SK-N-MC (cell line): ENCODE measurements around the gene DERL3.

Experiments used
- EZH2 ChIP-seq: fragments of 200-600 bp; sonication (generic); IDR thresholded peaks from one replicate; pipeline ENCODE4 v1.6.1; 2017; ENCODE audit warnings: antibody characterized with exemption
- POLR2AphosphoS5 ChIP-seq: IDR thresholded peaks from 2 replicates; pipeline ENCODE4 v1.6.1; 2012; ENCODE audit warnings: mild to moderate bottlenecking, low read depth, low read length, borderline replicate concordance

- TF ChIP-seq EZH2 (no peak), POLR2AphosphoS5 (no peak)
Measured at GRCh38 chr22:23791738-23792645, 46.8 kb downstream of the DERL3 start.
